Stimulated activated CD4-positive, alpha-beta T cell treated with anti-CD3 and anti-CD28 coated beads, Interleukin-2, amount 100 ng/mL, for 48 hours (primary cell): ENCODE measurements around the gene B3GALT5.
A peak's percentile ranks its signal among the peaks of the same experiment; 100 is the strongest.

Source experiments
- DNase-seq, 2 donors: peaks; one replicate each; pipeline ENCODE4 v3.0.0-alpha.2; 2020

B3GALT5 gene

DNA sequence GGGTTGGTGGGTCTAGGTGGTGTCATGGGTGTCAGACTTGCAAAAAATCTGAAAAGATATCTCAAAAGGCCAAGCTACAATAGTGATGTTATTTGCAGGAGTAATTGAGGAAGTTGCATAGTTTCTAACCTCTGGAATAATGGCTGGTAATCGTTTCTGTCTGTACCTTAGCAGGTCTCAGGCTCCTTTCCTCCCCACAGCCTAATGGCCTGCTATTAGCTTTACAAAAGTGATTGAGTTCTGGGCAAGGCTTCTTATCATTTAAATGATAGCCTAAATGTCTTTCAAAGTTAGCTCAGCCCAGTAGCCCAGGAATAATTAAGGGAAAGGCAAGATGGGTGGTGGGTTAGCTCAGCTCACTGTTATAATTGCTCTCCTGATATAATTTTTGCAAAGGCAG, 94.6 kb downstream of the B3GALT5 start:
- no peak for DNase-seq

DNA sequence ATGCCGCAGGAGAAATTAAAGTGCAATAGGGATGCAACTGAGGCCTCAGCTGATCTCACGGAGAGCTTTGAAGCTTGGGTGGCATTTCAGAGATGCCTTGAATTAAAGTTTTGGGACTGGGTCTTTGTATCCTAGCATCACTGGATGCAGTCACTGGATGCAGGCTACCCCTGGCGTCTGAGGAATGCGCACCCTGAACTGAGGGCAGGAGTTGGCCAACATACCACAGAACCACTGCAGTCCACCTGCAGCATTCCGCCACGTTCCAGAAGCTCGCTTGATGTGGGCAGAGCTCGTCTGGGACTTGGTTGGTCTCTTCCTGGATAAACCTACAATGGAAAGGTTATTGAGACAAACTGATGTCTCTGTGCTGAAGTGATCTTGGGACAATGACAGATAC, 98.1 kb downstream of the B3GALT5 start:
- no peak for DNase-seq

DNA sequence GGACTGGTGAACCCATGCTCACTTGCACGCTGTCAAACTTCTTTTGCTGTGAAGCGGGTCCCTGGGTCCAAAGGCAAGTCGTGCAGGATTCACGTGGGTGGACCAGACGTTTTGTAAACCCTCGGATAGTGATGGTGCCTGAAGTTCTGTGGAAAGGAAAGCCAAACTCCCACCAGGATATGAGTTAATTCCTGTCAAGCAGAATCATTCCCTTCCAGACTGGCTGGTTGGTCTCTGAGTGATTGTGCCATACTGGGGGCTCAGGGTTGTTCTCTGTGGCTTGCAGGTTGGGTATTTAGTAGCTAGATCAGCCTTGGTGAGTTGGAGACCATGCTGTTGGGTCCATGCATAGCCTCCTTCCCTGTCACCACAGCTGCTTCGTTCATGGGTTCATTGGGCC, 99.5 kb downstream of the B3GALT5 start:
- DNase-seq: no peak

DNA sequence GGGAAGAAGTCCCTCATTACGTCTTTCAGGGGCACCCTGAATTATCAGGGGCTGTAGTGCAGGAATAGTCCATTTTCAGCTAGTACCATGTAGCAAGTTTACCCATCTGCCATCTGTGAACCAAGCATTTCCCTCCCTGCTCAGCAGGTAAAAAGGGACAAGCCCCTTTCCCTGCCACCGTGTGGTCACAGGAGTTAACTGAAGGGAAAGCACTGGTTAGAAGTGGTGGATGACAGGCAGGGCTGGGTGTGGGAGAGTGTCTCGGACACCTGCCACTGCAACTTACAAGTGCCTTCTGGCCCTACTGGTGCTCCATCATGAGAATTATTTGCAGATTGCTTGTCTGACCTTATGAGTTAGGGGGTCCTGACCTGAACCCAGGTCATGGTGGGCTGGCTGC, 100.2 kb downstream of the B3GALT5 start:
- no peak for DNase-seq

DNA sequence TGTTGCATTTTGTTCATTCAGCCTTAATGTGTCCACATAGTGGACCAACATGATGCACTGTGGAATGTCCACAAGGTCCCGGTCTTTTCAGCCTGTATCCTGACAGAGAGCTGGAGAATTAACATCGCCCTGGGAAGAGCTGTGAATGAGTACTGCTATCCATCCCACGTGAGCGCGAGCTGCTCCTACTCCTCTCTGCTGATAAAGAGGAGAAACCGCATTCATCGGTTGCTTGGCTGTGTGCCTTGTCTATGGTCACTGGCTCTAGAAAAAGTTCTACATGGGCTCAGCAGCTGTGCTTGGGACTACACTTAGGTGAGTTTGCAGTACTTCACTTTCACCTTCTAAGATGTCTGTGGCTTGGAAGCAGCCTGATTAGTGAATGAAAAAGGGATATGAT, 101.2 kb downstream of the B3GALT5 start:
- no peak for DNase-seq

DNA sequence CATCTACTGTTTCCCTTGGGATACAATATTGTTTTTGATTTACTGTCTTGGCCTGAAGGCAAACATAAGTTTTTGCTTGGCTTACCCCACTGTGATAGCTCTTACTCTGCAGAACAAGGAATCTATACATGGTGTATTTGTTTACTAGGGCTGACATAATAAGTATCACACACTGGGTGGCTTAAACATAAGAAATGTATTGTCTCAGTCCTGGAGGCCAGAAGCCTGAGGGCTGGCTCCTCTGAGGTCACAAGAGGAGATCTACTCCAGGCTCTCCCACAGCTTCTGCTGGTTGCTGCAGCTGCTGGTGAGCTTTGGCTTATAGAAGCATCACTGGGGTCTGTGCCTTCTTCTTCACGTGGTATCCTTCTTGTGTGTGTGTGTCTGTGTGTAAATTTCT, 101.6 kb downstream of the B3GALT5 start:
- DNase-seq: no peak

DNA sequence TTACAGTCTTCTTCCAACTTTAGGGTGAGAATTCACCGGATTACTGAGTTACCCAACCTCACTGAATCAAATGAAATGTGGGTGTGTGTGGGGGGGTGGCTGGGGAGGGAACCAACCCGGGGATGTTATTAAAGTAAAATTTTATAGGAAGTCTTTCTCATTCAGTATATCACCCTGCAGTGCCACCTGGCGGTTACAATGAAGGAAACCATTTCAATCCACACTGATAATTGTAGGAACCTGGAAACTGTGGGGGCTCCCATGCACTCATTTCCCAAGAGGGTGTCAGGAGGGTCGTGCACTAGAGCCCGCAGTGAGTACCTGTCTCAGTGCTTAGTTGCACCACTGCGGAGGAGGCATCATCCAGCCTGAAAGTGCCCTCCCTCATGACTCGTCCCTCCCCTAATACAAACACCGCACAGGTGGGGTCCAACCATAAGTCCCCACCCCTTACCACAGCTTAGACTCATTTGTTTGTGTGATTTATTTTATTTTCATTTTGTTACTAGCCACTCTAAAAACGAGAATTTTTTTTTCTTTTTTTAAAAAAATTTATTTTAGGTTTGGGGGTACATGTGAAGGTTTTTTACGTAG, 103.2 kb downstream of the B3GALT5 start:
- peak; percentile 27 to 37 for DNase-seq

DNA sequence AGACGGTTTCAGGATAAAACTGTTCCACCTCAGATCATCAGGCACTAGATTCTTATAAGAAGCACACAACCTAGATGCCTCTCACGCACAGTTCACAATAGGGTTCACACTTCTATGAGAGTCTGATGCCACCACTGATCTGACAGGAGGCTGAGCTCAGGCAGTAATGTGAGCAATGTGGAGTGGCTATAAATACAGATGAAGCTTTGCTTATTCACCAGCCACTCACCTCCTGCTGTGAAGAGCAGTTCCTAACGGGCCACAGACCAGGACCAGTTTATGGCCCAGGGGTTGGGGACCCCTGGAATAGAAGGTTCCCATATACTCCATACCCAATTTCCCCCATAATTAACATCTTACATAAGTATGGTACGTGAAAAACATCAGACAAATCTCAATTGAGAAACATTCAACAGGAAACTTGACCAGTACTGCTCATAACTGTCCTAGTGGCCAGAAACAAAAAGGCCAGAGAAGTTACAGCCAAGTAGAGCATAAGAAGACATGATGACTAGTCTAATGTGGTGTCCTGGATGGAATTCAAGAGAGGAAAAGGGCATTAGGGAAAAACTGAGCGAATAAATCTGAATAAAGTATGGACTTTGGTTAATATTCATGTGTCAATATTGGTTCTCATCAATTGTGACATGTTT, 107.5 kb downstream of the B3GALT5 start:
- no peak for DNase-seq

DNA sequence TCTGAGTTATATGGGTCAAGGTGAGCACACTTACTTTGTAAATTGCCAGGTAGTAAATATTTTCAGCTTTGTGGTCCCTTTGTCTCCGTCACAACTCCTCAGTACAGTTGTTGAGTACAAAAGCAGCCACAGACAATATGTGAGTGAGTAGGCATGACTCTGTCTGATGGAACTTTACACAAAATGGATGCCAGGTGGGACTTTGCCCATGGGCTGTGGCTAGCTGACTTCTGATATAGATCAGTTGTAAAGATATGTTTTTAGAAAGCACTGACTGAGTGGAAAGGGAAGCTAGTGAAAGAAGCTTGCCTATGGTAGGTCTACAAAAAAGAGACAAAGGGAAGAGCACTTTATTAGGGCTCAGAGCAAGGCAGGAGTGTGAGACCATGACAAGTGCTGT, 109.1 kb downstream of the B3GALT5 start:
- no peak for DNase-seq
